GM12878 (cell line): Measurements from ENCODE around the gene KCNAB3. TPM values are rescaled to one million over a fixed set of nuclear protein-coding genes. Genes with fewer than 3 reads are reported as not detected.

Experiments used
- CEBPB ChIP-seq, 2 experiments: fragments of 150-350 bp in 1 of 2; IDR thresholded peaks; 2 replicates each; pipeline ENCODE4 v1.6.1; 2012 to 2014; ENCODE audit warnings: low read depth in 2 of 2, low read length in 2 of 2, borderline replicate concordance in 1 of 2, inconsistent platforms in 1 of 2
- JUND ChIP-seq: IDR thresholded peaks from 2 replicates; pipeline ENCODE4 v1.6.1; 2012; ENCODE audit warnings: low read depth, mild to moderate bottlenecking, low read length, improper control_type of control experiment, moderate library complexity
- KAT2A ChIP-seq: conservative IDR thresholded peaks from 2 replicates; pipeline ENCODE4 v1.6.1; 2011; ENCODE audit warnings: low read depth, low read length; ENCODE audit not compliant: control insufficient read depth
- PAX8 ChIP-seq: fragments of 450-650 bp; IDR thresholded peaks from 2 replicates; pipeline ENCODE4 v1.6.1; 2017; ENCODE audit warnings: mild to moderate bottlenecking, moderate library complexity
- polyA plus RNA-seq, 11 experiments: library from polyadenylated mRNA; depleted of rRNA in 4 of 11; unstranded in 6 of 11; stranded (reverse) in 5 of 11; fragments of >200 nt; fragmentation: Nextera tagmentation in 4 of 11; fragmentation: Illumina TruSeq in 1 of 11; extraction: Ambion mirVana in 4 of 11; extraction: Trizol in 1 of 11; gene quantifications; 1 replicate in 1 of 11; 2 replicates in 10 of 11; pipeline versions ENCODE4 v1.2.1 to v1.2.3, GENCODE V29; 2011 to 2016; ENCODE audit warnings: inconsistent platforms in 2 of 11, missing spikeins in 2 of 11, low read depth in 1 of 11
- total RNA-seq, 4 experiments: library from RNA; depleted of rRNA in 3 of 4; stranded (reverse); fragments of >200 nt in 3 of 4; fragmentation: Illumina TruSeq in 1 of 4; extraction: Trizol in 1 of 4; gene quantifications; 2 replicates each; pipeline versions ENCODE4 v1.2.1 to v1.2.3, GENCODE V29; 2013 to 2021
- TF ChIP-seq, protein P1 (sequence below): fragments of 450-650 bp; formaldehyde crosslinking; IDR thresholded peaks from 2 replicates; pipeline ENCODE4 v1.5.0; 2022; ENCODE audit warnings: mild to moderate bottlenecking, missing genetic modification characterization
- TF ChIP-seq, protein P2 (sequence below), 3 experiments: IDR thresholded peaks in 2 of 3; conservative IDR thresholded peaks in 1 of 3; 2 replicates each; pipeline ENCODE4 v1.5.1; 2011; ENCODE audit warnings: low read depth in 3 of 3, low read length in 3 of 3, mild to moderate bottlenecking in 3 of 3, control low read depth in 2 of 3, moderate library complexity in 2 of 3, inconsistent platforms in 1 of 3, mixed read lengths in 1 of 3; ENCODE audit not compliant: control insufficient read depth in 2 of 3, insufficient read depth in 1 of 3; ENCODE audit errors: extremely low read depth in 1 of 3

The KCNAB3 gene
- total and polyA plus RNA-seq, 10 of the 15 experiments (the other 5 are each of a cell fraction or from before 2014, with no cell fraction given) = 0.22 to 7.9 (median 1.8) TPM

DNA sequence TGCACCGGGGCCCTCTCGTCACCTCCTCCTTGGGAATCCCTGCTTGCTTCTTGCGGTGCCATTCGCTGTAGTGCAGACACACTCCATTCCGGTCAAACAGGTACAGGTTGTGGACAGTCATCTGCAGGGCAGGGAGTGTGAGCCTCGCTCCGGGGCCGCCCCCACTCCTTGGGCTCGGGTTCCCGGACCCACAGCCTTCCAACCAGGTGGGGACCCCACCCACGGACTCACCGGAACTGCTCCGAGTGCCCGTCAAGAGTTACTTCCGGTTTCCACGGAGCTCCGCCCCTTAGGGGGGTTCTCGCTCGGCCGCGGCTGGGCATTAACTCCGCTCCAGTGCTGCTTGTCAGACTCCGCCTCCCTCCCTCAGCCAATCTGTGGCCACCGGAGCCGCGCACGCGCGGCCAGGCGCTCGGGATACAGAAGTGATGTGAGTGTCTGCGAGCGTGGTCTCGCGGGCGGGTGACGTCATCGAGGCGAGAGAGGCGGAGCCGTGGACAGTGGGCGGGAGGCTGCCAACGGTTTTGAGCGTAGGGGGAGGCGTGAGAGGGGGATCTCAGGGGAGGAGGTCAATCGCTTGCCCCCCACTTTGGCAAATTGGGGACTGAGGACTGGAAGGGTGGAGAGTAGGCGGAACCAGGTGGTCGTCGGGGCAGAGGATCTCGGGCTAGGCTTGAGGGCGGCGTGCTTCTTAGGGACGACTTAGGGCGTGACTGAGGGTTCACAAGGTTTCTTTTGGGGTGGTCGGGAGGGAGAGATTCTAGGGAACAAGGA lies 2.2 kb upstream of the KCNAB3 start, which contains the start of the genes CNTROB and TRAPPC1 (continued):
- no peak for TF ChIP-seq PAX8
- TF ChIP-seq JUND = peak; percentile 98
- no peak for TF ChIP-seq CEBPB (IDR thresholded peaks at IDR 0.05; ENCODE audit: borderline replicate concordance in 1 of 2, low read depth in 2 of 2, low read length in 2 of 2)
- TF ChIP-seq, protein P1, sequence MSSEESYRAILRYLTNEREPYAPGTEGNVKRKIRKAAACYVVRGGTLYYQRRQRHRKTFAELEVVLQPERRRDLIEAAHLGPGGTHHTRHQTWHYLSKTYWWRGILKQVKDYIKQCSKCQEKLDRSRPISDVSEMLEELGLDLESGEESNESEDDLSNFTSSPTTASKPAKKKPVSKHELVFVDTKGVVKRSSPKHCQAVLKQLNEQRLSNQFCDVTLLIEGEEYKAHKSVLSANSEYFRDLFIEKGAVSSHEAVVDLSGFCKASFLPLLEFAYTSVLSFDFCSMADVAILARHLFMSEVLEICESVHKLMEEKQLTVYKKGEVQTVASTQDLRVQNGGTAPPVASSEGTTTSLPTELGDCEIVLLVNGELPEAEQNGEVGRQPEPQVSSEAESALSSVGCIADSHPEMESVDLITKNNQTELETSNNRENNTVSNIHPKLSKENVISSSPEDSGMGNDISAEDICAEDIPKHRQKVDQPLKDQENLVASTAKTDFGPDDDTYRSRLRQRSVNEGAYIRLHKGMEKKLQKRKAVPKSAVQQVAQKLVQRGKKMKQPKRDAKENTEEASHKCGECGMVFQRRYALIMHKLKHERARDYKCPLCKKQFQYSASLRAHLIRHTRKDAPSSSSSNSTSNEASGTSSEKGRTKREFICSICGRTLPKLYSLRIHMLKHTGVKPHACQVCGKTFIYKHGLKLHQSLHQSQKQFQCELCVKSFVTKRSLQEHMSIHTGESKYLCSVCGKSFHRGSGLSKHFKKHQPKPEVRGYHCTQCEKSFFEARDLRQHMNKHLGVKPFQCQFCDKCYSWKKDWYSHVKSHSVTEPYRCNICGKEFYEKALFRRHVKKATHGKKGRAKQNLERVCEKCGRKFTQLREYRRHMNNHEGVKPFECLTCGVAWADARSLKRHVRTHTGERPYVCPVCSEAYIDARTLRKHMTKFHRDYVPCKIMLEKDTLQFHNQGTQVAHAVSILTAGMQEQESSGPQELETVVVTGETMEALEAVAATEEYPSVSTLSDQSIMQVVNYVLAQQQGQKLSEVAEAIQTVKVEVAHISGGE = no peak
- no peak for TF ChIP-seq KAT2A
- TF ChIP-seq, protein P2, sequence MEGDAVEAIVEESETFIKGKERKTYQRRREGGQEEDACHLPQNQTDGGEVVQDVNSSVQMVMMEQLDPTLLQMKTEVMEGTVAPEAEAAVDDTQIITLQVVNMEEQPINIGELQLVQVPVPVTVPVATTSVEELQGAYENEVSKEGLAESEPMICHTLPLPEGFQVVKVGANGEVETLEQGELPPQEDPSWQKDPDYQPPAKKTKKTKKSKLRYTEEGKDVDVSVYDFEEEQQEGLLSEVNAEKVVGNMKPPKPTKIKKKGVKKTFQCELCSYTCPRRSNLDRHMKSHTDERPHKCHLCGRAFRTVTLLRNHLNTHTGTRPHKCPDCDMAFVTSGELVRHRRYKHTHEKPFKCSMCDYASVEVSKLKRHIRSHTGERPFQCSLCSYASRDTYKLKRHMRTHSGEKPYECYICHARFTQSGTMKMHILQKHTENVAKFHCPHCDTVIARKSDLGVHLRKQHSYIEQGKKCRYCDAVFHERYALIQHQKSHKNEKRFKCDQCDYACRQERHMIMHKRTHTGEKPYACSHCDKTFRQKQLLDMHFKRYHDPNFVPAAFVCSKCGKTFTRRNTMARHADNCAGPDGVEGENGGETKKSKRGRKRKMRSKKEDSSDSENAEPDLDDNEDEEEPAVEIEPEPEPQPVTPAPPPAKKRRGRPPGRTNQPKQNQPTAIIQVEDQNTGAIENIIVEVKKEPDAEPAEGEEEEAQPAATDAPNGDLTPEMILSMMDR (IDR thresholded peaks at IDR 0.05 in 2 of 3, conservative IDR thresholded peaks at IDR 0.05 in 1 of 3; ENCODE audit: control insufficient read depth in 2 of 3, extremely low read depth in 1 of 3, insufficient read depth in 1 of 3, low read depth in 3 of 3, low read length in 3 of 3) = no peak
